Measurements from ENCODE around the gene FIBCD1. TPM values are rescaled to one million over a fixed set of nuclear protein-coding genes. Genes with fewer than 3 reads are reported as not detected.

FIBCD1 gene, protein sequence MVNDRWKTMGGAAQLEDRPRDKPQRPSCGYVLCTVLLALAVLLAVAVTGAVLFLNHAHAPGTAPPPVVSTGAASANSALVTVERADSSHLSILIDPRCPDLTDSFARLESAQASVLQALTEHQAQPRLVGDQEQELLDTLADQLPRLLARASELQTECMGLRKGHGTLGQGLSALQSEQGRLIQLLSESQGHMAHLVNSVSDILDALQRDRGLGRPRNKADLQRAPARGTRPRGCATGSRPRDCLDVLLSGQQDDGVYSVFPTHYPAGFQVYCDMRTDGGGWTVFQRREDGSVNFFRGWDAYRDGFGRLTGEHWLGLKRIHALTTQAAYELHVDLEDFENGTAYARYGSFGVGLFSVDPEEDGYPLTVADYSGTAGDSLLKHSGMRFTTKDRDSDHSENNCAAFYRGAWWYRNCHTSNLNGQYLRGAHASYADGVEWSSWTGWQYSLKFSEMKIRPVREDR
- total RNA-seq, result 0.28 and 1.5 TPM in 2 replicates

DNA sequence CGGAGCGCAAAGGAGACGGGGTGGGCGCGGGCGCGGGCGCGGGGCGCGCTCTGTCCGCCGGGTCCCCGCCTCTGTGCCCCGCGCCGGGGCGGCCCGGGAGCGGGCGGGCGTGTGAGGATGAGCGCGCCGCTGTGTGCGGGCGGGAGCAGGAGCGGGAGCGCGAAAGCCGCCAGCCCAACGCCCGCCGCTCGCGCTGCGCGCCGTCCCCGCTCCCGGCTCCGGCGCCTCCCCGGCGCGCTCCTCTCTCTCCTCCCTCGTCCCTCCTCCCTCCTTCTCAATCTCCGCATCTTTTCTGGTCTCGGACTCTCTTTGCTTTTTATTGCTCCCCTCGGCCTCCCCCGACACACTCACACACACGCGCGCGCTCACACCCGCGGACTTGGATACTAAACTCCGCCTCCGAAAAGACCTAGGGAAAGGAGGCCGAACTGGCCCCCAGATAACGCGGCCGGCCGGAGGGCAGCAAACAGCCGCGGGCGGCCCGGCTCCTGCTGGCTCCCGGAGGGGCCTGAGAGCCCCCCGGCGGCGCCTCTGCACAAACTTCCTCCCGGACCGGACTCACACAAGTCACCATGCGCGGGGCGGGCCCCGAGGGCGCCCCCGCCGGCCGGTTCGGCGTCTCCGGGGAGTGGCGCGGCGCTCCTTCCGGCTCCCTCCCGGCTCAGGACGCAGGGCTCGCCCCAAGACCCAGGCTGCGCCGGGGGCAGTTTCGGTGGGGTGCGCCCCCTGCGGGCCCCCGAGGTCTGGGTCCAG, at the start of gene FIBCD1:
FIBCD1 (minus strand) TSS at position 596 of the 753 bp plus-strand sequence. CDS start 640 bp downstream, outside the sequence.

DNA sequence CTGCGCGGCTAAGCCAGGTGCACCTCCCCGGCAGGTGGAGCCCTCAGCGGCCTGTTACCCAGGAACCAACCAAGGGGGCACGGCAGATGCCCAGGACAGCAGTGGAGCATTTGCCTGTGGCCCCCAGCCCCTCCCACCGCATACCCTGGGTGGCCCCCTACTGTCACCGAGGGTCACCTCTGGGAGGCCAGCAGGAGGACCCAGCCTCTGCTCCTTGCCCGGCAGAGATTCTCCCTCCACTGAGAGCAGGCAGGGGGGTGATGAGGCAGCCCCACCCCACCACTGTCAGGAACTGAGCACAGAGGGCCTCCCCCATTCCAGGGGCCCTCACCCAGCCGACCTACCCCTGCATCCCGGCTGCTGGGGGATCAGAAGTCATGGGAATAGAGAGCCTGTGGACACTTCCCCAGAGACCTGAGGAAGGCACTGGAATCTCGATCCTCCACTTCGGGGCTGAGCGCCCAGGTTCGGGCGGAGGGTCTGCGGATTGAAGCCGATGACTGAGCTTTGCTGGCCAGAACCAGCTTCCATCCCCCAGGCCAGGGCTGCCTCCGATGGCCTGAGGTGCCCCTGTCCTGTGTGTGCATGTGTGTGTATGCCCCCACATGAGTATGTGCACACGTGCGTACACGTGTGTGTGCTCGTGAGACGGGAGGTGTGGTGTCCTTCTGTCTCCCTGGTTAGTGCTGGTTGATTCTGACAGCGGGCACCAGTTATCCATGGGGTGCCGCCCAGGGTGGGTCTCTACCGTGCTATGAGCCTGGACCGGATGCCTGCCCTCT, 42.6 kb downstream of the FIBCD1 start, which contains the start of gene QRFP:
QRFP (minus strand) TSS at position 580 of the 782 bp plus-strand sequence. CDS start 2,974 bp downstream, outside the sequence.

Other genes starting within 250 kb of the FIBCD1 start
- gene EXOSC2, start 245.5 kb downstream of the FIBCD1 start, total RNA-seq, result 18.9 and 30.5 TPM in 2 replicates
- 62.0 and 68.1 TPM in 2 replicates for gene ABL1, start 104.0 kb downstream of the FIBCD1 start, total RNA-seq
- not detected in 2 replicates for gene QRFP, start 42.4 kb downstream of the FIBCD1 start, total RNA-seq
- gene LAMC3, start 69.9 kb upstream of the FIBCD1 start, total RNA-seq, result 0.09 and 0.28 TPM in 2 replicates
- under 0.01 TPM in 2 replicates for gene AIF1L, start 157.3 kb upstream of the FIBCD1 start, total RNA-seq
- gene NUP214, start 186.3 kb upstream of the FIBCD1 start, total RNA-seq, result 7.3 and 8.7 TPM in 2 replicates